ENCODE measurements around the gene MED29. TPM values are rescaled to one million over a fixed set of nuclear protein-coding genes. Genes with fewer than 3 reads are reported as not detected.

Gene MED29
- total and polyA plus RNA-seq, 2 of the 13 experiments (the other 11 are each of a cell fraction or from before 2014, with no cell fraction given): 14.0 to 19.7 TPM

- TF ChIP-seq ZNF576 (CRISPR knock-in tag; IDR thresholded peaks at IDR 0.05) (no peak), BATF2 (CRISPR knock-in tag; IDR thresholded peaks at IDR 0.05) (no peak), ZBTB21 (CRISPR knock-in tag; IDR thresholded peaks at IDR 0.05) (no peak), CHD2 (IDR thresholded peaks at IDR 0.05; ENCODE audit: low read depth, low read length) (peak; percentile 80), NR2F1 (CRISPR knock-in tag; IDR thresholded peaks at IDR 0.05) (0 out of 4 replicates have a peak, but pooled peaks of 1 of the 2 experiments have one; percentile 29), STAT6 (CRISPR knock-in tag; IDR thresholded peaks at IDR 0.05; ENCODE audit: borderline replicate concordance) (peak; percentile 67; the same call in 1 of the 2 replicates), CREM (IDR thresholded peaks at IDR 0.05) (peak; percentile 68), CREM (CRISPR knock-in tag; IDR thresholded peaks at IDR 0.05) (no peak), CEBPB (IDR thresholded peaks at IDR 0.05; ENCODE audit: borderline replicate concordance, low read depth, low read length) (peak; percentile 94), SIN3A (IDR thresholded peaks at IDR 0.05; ENCODE audit: borderline replicate concordance, low read depth, low read length) (no peak), HNF4A (CRISPR knock-in tag; IDR thresholded peaks at IDR 0.05) (0 out of 2 replicates have a peak, but pooled peaks have one; percentile 41), ELF4 (CRISPR knock-in tag; IDR thresholded peaks at IDR 0.05; ENCODE audit: borderline replicate concordance) (peak; percentile 85; the same call in 1 of the 2 replicates), RFXANK (CRISPR knock-in tag; IDR thresholded peaks at IDR 0.05) (0 out of 2 replicates have a peak, but pooled peaks have one; percentile 78), ZNF691 (CRISPR knock-in tag; IDR thresholded peaks at IDR 0.05; ENCODE audit: borderline replicate concordance, low read depth) (no peak), ZFP41 (CRISPR knock-in tag; IDR thresholded peaks at IDR 0.05; ENCODE audit: borderline replicate concordance) (no peak), XBP1 (CRISPR knock-in tag; IDR thresholded peaks at IDR 0.05) (no peak), MEIS2 (CRISPR knock-in tag; IDR thresholded peaks at IDR 0.05) (peak; percentile 53; the same call in 1 of the 2 replicates), FOSL2 (CRISPR knock-in tag; IDR thresholded peaks at IDR 0.05) (peak; percentile 64), NFRKB (IDR thresholded peaks at IDR 0.05) (no peak), ERF (CRISPR knock-in tag; IDR thresholded peaks at IDR 0.05) (peak; percentile 48; the same call in 1 of the 2 replicates), ZMYM3 (CRISPR knock-in tag; IDR thresholded peaks at IDR 0.05) (0 out of 2 replicates have a peak, but pooled peaks have one; percentile 17), SP140L (CRISPR knock-in tag; IDR thresholded peaks at IDR 0.05; ENCODE audit: borderline replicate concordance) (no peak), ZNF512B (CRISPR knock-in tag; IDR thresholded peaks at IDR 0.05; ENCODE audit: borderline replicate concordance) (no peak), ZNF879 (CRISPR knock-in tag; IDR thresholded peaks at IDR 0.05) (no peak)
These were observed 21.1 kb downstream of the MED29 start, which contains the start of gene PLEKHG2 (continued) for GRCh38 chr19:39412100-39412866.

Measured in HepG2 (cell line).